NCI-H510A treated with DMSO at 0.1 percent for 48 hours (cell line): Measurements from ENCODE around the gene PRKG1.
"Not testable (repeated sequence)": the region's sequence is repeated elsewhere in the genome, so short reads cannot be mapped to it uniquely, and the experiment has no call there.

Experiments used
- DNase-seq: peaks from one replicate; lab custom pipeline; 2025; lab: John Stamatoyannopoulos, UW

Gene PRKG1

DNA sequence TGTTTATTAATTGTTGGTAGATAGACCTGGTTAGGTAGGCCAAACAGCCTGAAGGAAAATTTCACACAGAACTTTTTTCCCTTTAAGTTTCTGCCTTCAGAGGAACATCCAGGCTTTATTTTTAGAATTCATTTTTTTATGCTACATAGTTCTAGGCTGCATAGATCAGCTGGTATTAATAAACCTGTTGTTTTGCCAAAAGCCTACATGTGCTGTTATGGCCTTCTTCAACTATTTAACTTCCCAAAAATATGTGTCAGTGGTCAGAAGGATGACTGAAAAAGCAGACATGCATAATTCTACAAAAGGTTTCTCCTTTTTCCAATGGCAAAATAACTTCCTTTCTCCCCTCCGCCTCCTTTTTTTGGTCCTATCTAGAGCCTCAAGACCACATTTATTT lies 936.8 kb downstream of the PRKG1 start:
- DNase-seq, result no peak

GRCh38 chr10:52019077-52019555 lies 944.8 kb downstream of the PRKG1 start:
- no peak for DNase-seq

DNA sequence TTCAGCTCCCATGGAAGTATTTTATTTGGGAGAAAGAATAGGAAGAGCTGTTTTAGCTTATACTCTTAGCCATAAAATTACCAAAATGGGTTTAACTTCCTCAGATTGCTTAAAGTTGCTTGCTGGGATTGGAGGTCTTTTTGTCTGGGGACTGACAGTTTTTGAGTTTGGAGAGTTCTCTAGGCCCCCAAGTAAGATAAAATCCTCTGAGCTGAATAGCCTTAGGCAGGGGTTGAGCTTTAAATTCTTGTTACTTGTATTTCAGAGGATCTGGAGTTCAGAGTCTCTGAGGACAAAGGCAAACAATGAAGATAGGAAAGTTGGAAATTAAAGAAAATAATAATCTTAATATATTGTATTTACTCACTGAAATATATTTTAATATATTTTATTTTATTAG lies 945.4 kb downstream of the PRKG1 start:
- no peak for DNase-seq

GRCh38 chr10:52020173-52020572 lies 945.9 kb downstream of the PRKG1 start:
- DNase-seq, result no peak

DNA sequence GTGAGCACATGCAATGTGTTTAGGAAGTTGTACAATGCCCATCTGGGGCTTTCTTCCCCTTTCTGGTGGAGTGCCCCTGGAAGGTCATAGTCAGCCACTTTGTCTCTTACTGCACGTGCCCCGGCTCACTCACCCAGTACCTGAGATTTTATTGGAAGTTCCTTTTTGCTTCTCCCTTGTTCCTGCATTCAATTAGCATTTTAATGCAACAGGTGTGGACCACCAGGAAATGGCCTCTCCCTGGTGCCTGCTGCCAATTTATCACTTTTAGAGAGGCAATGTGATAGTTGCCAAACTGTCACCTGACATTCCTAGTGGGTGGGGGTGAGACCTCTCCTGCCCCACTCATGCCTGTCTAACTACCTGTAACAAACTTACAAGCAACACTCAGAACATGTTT lies 946.4 kb downstream of the PRKG1 start:
- DNase-seq, result no peak

GRCh38 chr10:52027055-52027705 lies 952.9 kb downstream of the PRKG1 start:
- no peak for DNase-seq

- DNase-seq, result no peak
These were observed 954.2 kb downstream of the PRKG1 start for GRCh38 chr10:52028523-52028858.

DNA sequence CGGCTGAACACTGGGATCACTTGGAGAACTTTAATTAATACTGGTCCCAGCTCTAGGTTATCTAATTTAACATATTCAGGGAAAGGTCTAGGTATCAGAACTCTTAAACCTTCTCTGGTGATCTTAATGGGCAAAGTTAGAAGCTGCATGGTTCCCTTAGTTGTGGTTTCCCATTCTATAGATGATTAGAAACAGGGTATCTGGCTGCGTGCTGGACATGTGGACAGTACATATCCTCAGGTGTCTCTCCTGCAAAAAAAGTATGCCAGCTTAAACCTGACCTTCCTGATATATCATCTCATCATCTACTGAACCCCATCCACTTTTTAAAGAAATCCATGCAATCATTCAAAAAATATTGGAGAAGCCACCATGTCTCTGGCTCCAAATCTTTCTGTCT lies 955.3 kb downstream of the PRKG1 start:
- no peak for DNase-seq

DNA sequence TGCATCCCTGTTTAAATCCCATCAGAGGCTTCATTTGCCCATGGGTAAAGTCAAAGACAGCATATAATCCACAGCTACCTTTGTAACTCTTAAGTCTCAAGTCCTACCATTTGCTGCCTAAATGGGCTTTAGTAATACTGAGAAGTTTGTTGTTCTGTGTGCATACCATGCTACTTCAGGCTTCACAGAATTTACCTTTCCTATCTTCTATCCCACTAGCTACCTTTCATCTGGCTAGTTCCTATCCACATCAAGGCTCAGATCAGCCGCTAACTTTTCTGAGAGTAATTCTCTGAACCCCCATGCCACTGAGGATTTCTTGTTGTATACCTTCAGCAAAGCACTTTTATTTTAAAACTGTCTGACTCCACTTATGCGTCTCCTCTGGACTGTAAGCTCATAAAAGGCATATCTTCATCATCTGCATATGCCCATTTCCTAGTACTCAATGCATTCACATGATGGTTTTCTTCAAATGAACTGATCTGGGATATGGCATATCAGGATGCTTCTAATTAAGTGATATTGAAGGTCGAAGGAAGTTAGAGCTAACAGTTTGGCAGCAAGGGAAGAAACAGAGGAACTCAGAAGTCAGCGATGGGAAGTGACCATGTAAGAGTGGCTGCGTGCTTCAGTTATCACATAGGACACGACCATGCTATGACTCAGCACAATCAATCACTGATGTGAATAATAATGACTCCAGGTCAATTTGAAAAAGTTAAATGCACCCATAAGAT lies 955.9 kb downstream of the PRKG1 start:
- no peak for DNase-seq

DNA sequence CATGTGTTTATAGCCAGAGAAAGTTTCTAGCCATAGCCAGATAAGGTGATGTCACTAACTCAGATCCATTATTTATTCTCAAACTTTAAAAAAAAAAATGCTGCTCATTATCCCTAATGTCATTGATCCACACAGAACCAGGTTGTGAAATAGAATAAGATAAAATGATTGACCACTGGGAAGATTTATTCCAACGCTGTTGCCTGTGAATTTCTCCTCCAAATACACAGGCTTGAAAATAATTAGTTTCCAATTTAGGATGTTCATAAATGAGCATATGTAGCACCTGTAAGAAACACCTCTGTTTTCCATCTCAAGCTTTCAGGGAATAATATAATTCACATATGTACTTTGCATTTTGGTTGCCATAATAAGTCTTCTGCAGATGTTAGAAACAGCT lies 956.7 kb downstream of the PRKG1 start:
- no peak for DNase-seq

- no peak for DNase-seq
These were observed 957.5 kb downstream of the PRKG1 start for GRCh38 chr10:52031771-52032170.

DNA sequence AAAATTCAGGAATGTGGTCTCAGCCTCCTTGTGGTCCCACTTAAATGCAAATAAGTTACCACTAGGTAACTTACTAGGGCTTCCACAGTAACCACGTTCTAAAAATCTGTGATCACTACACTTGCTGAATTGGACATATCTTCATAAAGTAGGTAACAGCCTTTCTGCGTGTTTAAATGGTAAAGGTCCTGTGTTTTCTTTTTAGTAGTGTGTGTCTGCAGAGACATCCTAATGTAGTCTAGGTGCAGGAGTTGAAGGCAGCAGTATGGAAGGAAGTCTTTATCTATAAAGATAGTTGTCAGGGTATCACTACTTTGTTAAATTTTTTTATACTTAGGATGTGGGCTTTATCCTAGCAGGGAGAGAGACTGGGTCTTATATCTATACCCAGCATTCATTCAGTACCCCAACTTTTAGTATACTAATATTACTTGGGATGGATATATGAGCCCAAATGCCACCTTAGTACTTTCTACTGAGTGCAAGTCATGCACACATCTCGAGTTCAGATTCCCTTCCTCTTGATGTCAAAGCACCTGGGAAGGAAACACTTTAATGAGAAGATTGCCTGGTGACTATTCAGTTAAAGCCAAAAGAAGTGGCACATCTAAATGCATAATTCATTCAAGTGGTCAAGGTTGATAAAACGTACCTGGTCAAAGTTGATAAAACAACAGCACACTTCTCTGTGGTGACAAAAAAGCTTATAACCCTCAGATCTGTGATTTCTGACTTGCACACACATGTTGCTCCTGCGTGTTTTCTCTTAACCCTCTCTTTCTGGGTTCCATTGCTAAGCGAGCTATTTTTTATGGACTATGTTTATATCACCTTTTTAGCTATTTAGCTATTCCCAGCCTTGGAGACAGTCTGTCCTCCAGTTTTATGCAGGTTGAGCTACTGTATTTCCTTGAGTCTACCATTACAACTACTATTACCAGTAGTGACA lies 958.7 kb downstream of the PRKG1 start:
- no peak for DNase-seq

GRCh38 chr10:52039002-52039793 lies 964.9 kb downstream of the PRKG1 start:
- not testable (repeated sequence) for DNase-seq

GRCh38 chr10:52040486-52040885 lies 966.2 kb downstream of the PRKG1 start:
- DNase-seq, result no peak

DNA sequence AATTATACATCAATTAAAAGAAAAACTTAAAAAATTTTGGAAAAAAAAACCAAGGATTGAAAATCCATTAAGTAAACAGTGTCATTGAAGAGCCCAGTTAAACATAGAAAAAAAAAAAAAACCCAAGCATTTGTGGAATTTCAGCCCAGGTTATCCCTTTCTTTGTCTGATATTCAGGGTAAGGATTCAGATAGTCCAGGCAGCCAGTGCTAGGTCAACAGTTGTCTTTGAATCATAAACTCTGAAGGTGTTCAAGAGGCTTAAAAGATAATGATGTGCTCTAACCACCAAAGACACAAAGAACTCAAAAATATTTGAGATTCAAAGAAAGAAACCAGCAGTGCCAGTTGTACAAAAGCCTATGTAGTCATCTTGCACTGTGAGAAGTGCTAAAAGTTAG lies 969.5 kb downstream of the PRKG1 start:
- DNase-seq, result no peak

DNA sequence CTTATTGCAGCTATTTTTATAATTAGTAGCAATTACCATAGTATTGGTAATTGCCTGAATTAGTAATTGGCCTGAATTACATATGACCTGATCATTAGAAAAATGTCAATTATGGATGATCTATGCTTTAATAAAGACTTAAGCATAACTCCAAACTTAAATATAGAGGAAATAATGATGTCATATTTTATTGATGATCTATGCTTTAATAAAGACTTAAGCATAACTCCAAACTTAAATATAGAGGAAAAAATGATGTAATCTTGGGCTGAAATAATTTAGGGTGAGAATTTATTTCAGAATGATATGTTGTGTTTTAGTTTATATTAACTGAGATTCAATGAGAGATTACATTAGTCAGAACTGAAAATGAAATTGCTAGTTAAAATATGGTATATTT lies 973.8 kb downstream of the PRKG1 start:
- DNase-seq, result no peak

DNA sequence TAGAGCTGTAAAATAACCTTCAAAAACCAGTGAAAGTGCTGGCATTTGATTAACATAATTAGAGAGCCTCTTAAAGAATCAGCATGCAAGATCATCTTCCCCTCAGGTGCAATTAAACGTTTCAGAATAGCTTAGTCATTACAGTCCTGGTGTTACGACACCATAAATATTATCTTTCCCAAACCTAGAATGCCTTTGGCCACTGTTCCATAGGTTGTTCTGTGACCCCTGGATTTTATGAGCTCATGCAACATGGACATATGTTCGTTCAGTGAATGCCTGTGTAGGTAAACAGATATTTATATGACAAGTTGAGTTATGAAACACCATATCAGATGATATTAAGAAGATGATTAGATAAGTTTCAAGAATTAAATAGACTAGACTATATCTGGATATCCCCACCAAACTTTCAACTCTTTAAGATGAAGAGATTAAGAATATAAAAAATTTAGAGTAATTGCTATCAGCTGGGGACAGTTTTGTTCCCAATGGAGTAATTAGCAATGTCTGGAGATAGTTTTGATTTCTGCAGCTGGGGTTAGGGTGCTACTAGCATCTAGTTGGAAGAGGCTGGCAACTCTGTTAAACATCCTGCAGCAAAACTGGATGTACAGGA lies 976.3 kb downstream of the PRKG1 start:
- DNase-seq, result no peak

DNA sequence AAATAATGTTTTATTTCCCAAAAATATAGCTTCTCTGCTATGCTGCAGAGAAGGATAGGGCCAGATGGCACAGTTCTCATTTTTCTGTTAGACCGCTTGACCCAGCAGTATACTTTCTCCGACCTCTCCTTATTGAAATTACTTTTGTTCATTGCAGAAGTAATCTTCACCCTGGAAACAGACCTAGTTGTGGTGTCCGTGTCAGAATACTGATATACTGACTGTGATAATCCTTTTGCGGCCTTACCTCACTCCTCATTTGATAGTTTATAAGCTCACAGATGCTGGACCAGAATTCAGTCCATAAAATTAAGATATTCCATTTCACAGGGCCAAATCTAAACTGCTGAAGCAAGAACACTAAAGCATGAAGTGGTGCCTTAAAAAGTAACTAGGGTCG lies 979.2 kb downstream of the PRKG1 start:
- no peak for DNase-seq

DNA sequence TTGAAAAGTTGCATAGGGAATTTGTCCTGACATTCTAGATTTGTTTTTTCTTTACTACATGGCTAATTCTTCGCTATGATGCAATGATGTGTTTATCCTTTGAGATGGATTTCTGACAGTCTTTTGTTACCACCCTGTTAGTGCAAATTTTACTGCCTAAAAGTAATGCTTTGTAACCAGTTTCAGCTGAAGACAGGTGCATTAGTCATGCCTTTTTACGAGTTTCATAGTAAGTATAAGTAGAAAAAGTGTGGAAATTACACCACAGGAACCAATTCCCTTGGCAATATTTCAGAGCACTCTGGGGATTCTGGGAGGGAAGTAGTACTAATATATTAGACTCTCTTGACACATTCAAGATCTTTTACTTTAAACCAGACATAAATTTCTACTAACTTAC lies 982.0 kb downstream of the PRKG1 start:
- no peak for DNase-seq

DNA sequence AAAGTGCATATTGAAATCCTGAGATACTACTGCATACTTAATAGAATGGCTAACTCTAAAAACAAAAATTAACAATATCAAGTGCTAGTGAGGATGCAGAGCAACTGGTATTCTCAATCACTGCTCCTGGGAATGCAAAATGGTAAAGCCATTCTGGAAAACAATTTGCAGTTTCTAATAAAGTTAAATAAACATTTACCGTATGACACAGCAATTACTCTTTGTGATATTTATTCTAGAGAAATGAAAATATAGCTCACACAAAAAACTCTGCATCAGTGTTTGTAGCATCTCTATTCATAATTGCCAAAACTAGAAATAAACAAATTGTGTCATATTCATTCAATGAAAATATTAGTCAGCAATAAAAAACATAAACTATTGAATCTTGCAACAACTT lies 984.8 kb downstream of the PRKG1 start:
- no peak for DNase-seq

DNA sequence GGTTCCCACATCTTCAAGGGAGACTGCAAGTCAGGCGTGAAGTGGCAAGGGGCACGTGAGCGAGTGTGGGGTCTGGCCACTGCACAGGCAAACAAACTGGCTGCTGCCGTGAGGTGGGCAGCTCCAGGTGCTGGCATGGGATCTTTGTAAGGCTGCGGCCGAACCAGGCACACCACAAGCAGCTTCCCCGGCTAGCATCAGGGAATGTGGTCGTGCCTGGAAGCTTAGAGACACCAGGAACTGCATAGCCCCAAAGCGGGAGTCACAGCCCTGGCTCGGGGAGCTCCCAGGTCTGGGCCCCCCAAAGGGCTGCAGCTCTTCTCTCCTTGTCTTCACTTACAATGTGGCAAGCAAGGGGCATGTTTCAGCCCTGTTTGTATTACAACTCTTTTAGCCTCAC lies 988.9 kb downstream of the PRKG1 start:
- no peak for DNase-seq
